NT2/D1 (cell line): ENCODE measurements around the gene PSMD12.

Experiments used
- SUZ12 ChIP-seq: IDR thresholded peaks from 2 replicates; pipeline ENCODE4 v1.6.1; 2011; ENCODE audit not compliant: insufficient read length, insufficient read depth; ENCODE audit errors: extremely low read depth
- YY1 ChIP-seq: IDR thresholded peaks from 2 replicates; pipeline ENCODE4 v1.6.1; 2011; ENCODE audit not compliant: insufficient read length, insufficient read depth
- ZNF274 ChIP-seq: IDR thresholded peaks from 2 replicates; pipeline ENCODE4 v1.6.1; 2011; ENCODE audit warnings: mild to moderate bottlenecking, low read depth, low read length

GRCh38 chr17:67336859-67337258 lies 29.5 kb downstream of the PSMD12 start:
- TF ChIP-seq YY1 (no peak), SUZ12 (no peak), ZNF274 (no peak)
